Smooth muscle cell (in vitro differentiated cells): ENCODE data around the gene TC2N. TPM values are rescaled to one million over a fixed set of nuclear protein-coding genes. Genes with fewer than 3 reads are reported as not detected.

Experiments
- DNase-seq: peaks from one replicate; lab custom pipeline; 2025; ENCODE audit not compliant: unreplicated experiment; lab: John Stamatoyannopoulos, UW
- H2AFZ ChIP-seq: fragments of 200-600 bp; sonication (generic); 2 replicates; pipeline ENCODE4 v1.6.0; 2016; ENCODE audit warnings: antibody characterized with exemption, low read depth, mild to moderate bottlenecking
- H3F3A ChIP-seq: fragments of 200-600 bp; sonication (generic); 2 replicates; pipeline ENCODE4 v1.6.0; 2017; ENCODE audit warnings: antibody characterized with exemption, low read depth
- H3K27ac ChIP-seq: fragments of 200-600 bp; sonication (generic); 2 replicates; pipeline ENCODE4 v1.5.1; 2016; ENCODE audit warnings: low read depth, mild to moderate bottlenecking
- H3K27me3 ChIP-seq: fragments of 200-600 bp; sonication (generic); 2 replicates; pipeline ENCODE4 v1.6.1; 2016; ENCODE audit warnings: low read depth, mild to moderate bottlenecking
- H3K36me3 ChIP-seq: fragments of 200-600 bp; sonication (generic); 2 replicates; pipeline ENCODE4 v1.5.1; 2016; ENCODE audit warnings: low read depth
- H3K4me1 ChIP-seq: fragments of 200-600 bp; sonication (generic); 2 replicates; pipeline ENCODE4 v1.5.1; 2016; ENCODE audit warnings: low read depth
- H3K4me2 ChIP-seq: fragments of 200-600 bp; sonication (generic); 2 replicates; pipeline ENCODE4 v1.6.0; 2016; ENCODE audit warnings: mild to moderate bottlenecking
- H3K4me3 ChIP-seq: fragments of 200-600 bp; sonication (generic); 2 replicates; pipeline ENCODE4 v1.5.1; 2016; ENCODE audit warnings: mild to moderate bottlenecking
- H3K79me2 ChIP-seq: fragments of 200-600 bp; sonication (generic); 2 replicates; pipeline ENCODE4 v1.6.0; 2016; ENCODE audit warnings: low read depth, mild to moderate bottlenecking
- H3K9ac ChIP-seq: fragments of 200-600 bp; sonication (generic); 2 replicates; pipeline ENCODE4 v1.6.0; 2016; ENCODE audit warnings: low read depth
- H3K9me3 ChIP-seq: fragments of 200-600 bp; sonication (generic); replicated peaks from 2 replicates; pipeline ENCODE4 v1.5.1; 2016; ENCODE audit warnings: low read depth
- H4K20me1 ChIP-seq: fragments of 200-600 bp; sonication (generic); 2 replicates; pipeline ENCODE4 v1.6.0; 2016; ENCODE audit warnings: low read depth
- CTCF ChIP-seq: fragments of 200-600 bp; sonication (generic); IDR thresholded peaks from 2 replicates; pipeline ENCODE4 v1.5.1; 2017; ENCODE audit warnings: borderline replicate concordance, mild to moderate bottlenecking, antibody characterized with exemption; ENCODE audit not compliant: insufficient read depth, poor library complexity, severe bottlenecking
- WGBS: methylation state at CpG from one replicate; pipeline ENCODE4 v1.1.7; 2016; ENCODE audit warnings: low lambda C conversion rate; 5-methylcytosine and 5-hydroxymethylcytosine counted together
- polyA plus RNA-seq: library from polyadenylated mRNA; unstranded; fragments of >200 nt; fragmentation: Nextera tagmentation; extraction: Ambion mirVana; gene quantifications from 2 replicates; pipeline ENCODE4 v1.2.1, GENCODE V29; 2016
- total RNA-seq: library from RNA; depleted of rRNA; stranded (reverse); fragments of >200 nt; gene quantifications from 2 replicates; pipeline ENCODE4 v1.2.3, GENCODE V29; 2014

The TC2N gene
- total and polyA plus RNA-seq, 2 experiments from 2014 or later = 0.33 to 10.3 TPM

GRCh38 chr14:91893669-91894068 lies 26.3 kb upstream of the TC2N start:
- Histone ChIP-seq H3K27me3 (no peaks in the 10 kb centered on the region), H2AFZ (no peak overlapping the region), H3K4me3 (no peak overlapping the region), H3K4me1 (peaks cover 7% of the 10 kb centered on the region), H3K36me3 (no peaks in the 10 kb centered on the region), H3K27ac (no peak overlapping the region), H4K20me1 (no peaks in the 10 kb centered on the region), H3K4me2 (no peak overlapping the region), H3K9me3 (no peaks in the 10 kb centered on the region), H3F3A (no peaks in the 10 kb centered on the region), H3K79me2 (no peaks in the 10 kb centered on the region), H3K9ac (no peak overlapping the region)
- DNase-seq = no peak
- 91% methylated on average over 4 of the region's 4 CpGs for WGBS
- no peak for TF ChIP-seq CTCF

GRCh38 chr14:91893007-91893406 lies 25.7 kb upstream of the TC2N start:
- WGBS = 30% methylated on average over 7 of the region's 7 CpGs
- no peaks in the 10 kb centered on the region for H3F3A ChIP-seq
- peaks cover 8% of the 10 kb centered on the region for H3K4me1 ChIP-seq
- H3K79me2 ChIP-seq = no peaks in the 10 kb centered on the region
- H3K36me3 ChIP-seq = no peaks in the 10 kb centered on the region
- no peak overlapping the region for H3K4me3 ChIP-seq
- no peaks in the 10 kb centered on the region for H3K27me3 ChIP-seq
- H3K9me3 ChIP-seq = no peaks in the 10 kb centered on the region
- no peak overlapping the region for H3K4me2 ChIP-seq
- no peak overlapping the region for H3K9ac ChIP-seq
- peak; percentile 44 for TF ChIP-seq CTCF
- no peak overlapping the region for H3K27ac ChIP-seq
- no peak for DNase-seq
- H2AFZ ChIP-seq = no peak overlapping the region
- no peaks in the 10 kb centered on the region for H4K20me1 ChIP-seq

GRCh38 chr14:91891721-91892220 lies 24.4 kb upstream of the TC2N start:
- no peak overlapping the region for H3K4me2 ChIP-seq
- no peaks in the 10 kb centered on the region for H3K79me2 ChIP-seq
- DNase-seq = no peak
- H3K4me1 ChIP-seq = peaks cover 8% of the 10 kb centered on the region
- no peaks in the 10 kb centered on the region for H3K36me3 ChIP-seq
- H3K9me3 ChIP-seq = no peaks in the 10 kb centered on the region
- H3K27me3 ChIP-seq = no peaks in the 10 kb centered on the region
- no peak overlapping the region for H3K4me3 ChIP-seq
- no peak for TF ChIP-seq CTCF
- H4K20me1 ChIP-seq = no peaks in the 10 kb centered on the region
- no peak overlapping the region for H3K27ac ChIP-seq
- no peak overlapping the region for H3K9ac ChIP-seq
- WGBS = 87% methylated on average over 3 of the region's 3 CpGs
- H2AFZ ChIP-seq = no peak overlapping the region
- H3F3A ChIP-seq = no peaks in the 10 kb centered on the region

GRCh38 chr14:91891101-91891500 lies 23.8 kb upstream of the TC2N start:
- WGBS = 93% methylated on average over 5 of the region's 5 CpGs
- no peaks in the 10 kb centered on the region for H3F3A ChIP-seq
- H3K79me2 ChIP-seq = no peaks in the 10 kb centered on the region
- peaks cover 8% of the 10 kb centered on the region for H3K4me1 ChIP-seq
- H3K9ac ChIP-seq = no peak overlapping the region
- DNase-seq = no peak
- no peak for TF ChIP-seq CTCF
- no peaks in the 10 kb centered on the region for H3K27me3 ChIP-seq
- no peaks in the 10 kb centered on the region for H3K36me3 ChIP-seq
- no peak overlapping the region for H3K4me3 ChIP-seq
- H3K9me3 ChIP-seq = no peaks in the 10 kb centered on the region
- H3K4me2 ChIP-seq = no peak overlapping the region
- H3K27ac ChIP-seq = no peak overlapping the region
- H2AFZ ChIP-seq = no peak overlapping the region
- H4K20me1 ChIP-seq = no peaks in the 10 kb centered on the region
